HG02678 (cell line): Measurements from ENCODE around the gene CEACAM7.
"Not testable (repeated sequence)": the region's sequence is repeated elsewhere in the genome, so short reads cannot be mapped to it uniquely, and the experiment has no call there.

Experiments used
- ATAC-seq: cut with Tn5 transposase; IDR thresholded peaks from one replicate; pipeline ENCODE4 v1.9.1; 2021; ENCODE audit warnings: mild to moderate bottlenecking, moderate library complexity; ENCODE audit not compliant: unreplicated experiment

Gene CEACAM7

GRCh38 chr19:41657157-41657556 lies 30.9 kb downstream of the CEACAM7 start:
- no peak for ATAC-seq

GRCh38 chr19:41656756-41657155 lies 31.3 kb downstream of the CEACAM7 start:
- not testable (repeated sequence) for ATAC-seq

- ATAC-seq: no peak
These were observed 35.8 kb downstream of the CEACAM7 start for GRCh38 chr19:41652250-41652649.

GRCh38 chr19:41649827-41650226 lies 38.2 kb downstream of the CEACAM7 start:
- no peak for ATAC-seq

- ATAC-seq: no peak
These were observed 41.4 kb downstream of the CEACAM7 start for GRCh38 chr19:41646589-41647204.

DNA sequence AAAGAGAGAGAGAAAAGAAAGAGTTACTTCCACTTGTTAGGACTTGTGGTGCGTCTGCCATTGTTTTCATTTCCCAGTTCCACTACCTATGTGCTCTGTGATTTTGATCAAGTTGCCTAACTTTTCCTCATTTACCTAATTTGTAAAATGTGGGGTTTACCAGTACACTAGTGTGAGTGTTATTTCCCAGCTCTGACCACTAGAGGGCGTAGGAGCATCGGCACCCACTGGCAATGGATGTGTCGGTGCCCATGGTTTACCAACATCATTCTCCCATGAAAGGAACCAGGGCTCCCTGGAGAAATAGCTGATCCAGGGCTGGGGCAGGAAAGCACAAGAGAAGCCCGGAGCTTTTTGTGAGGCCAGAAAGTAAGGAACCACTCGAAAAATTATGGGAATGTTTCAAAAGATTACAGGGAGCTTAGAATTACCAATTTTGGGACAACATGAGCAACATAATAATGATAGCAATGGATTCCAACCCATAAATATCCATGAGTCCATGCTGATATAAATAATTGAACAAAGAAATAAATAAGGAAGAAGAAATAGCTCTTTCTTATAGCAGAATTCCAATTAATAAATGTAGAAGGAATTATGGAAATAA lies 46.1 kb downstream of the CEACAM7 start:
- ATAC-seq: no peak

DNA sequence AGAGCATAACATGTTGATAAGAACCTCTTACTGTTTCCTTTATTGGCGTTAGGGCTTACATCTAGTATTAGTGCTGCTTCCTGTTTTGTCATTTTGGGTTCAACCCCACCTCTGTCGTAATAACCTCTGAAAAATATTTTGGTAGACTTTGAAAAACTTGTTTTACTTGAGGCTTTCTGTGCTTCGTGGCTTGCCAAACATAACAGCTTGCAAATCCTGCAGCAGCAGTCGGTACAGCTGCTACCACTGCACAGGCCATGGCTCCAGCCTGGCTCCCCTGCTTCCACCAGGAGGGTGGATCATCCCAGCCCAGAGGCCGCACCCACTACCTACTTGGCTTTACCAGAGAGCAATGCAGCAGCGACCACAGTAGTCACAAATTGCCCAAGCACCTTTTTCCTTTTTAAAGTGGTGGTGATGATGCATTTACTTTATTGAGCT lies 49.4 kb downstream of the CEACAM7 start:
- ATAC-seq: no peak

DNA sequence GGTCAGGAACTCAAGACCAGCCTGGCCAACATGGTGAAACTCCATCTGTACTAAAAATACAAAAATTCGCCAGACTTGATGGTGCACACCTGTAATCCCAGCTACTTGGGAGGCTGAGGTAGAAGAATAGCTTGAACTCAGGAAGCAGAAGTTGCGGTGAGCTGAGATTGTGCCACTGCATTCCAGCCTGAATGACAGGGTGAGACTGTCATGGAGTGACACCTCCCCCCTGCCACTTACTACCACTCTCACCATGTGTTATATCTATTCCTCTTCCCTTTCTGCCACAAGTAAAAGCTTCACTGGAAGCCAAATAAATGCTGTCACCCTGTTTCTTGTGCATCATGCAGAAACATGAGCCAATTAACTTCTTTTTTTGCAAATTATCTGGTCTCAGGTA lies 50.6 kb downstream of the CEACAM7 start:
- ATAC-seq: no peak

DNA sequence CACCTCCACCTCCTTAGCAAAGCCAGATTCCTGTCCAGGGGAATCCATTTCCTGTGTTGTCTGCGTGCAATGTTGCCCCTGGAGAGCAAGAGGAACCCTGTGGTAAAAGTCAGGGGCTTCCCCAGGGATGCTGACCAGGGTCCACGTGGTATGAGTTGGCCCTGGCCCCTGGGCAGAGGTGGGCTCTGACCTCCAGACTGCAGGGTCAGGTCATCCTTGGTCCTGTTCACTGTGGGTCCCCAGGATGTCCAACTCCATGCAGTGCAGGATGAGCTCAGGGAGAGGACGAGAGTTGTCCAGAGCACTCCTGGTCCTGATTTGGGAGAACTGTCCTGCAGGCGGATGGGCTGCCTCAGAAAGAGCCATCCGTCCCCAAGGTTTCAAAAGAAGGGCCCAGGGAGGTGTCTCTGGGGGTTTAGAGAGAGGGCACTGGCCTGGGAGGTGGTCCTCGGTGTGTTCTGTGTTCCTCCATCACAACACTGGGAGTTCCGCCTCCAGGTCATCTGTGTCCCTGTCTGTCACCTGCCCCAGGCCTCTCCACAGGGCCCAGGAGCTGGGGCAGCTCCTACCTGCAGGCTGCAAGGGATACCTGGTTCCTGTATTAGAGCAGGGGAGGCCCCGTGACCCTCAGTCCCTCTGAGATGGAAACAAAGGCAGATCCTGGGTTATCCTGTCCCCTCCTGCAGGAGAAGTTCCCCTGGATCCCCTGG lies 59.9 kb downstream of the CEACAM7 start:
- ATAC-seq: no peak

- ATAC-seq: no peak
These were observed 61.2 kb downstream of the CEACAM7 start, which contains the start of gene CEACAM4 for GRCh38 chr19:41626877-41627276. CEACAM4 (minus strand) TSS chr19:41627074; CDS start chr19:41626963, 111 bp downstream.

DNA sequence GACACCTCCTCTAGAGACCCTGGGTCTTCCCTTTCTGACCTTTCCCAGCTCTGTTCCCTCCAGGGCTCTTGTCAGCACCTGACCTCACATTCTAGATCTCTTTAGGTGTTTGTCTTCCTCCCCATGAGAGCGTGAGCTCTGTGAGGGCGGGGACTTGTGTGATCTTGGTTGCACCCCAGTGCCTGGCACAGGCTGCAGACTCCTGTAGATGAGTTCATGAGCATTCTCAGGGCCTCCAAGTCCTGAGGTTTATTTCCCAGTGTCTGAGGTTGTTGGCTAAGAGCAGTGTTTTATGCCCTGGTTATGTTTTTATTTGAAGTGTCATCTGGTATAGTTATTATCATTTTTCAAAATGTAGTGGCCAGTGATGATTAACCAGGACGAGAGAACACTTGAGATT lies 61.8 kb downstream of the CEACAM7 start:
- no peak for ATAC-seq

DNA sequence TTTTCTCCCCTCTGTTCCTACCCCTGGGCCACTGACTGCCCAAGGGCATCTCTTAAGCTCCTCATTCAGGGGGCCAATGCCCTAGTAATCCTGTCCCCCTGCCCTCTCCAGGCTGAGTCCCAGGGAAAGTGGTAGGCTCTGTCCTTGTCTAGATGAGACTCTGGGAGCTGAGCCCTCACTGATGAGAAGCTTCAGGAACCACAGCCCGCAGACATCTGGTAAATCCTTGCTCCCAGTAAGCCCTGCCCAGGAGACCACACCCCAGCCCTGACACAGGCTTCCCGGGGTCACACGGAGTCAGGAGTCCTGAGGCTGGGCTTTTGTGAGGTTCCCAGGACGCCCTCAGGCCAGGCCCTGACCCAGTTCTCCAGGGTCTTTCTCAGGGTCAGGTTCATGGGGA lies 63.1 kb downstream of the CEACAM7 start:
- no peak for ATAC-seq

DNA sequence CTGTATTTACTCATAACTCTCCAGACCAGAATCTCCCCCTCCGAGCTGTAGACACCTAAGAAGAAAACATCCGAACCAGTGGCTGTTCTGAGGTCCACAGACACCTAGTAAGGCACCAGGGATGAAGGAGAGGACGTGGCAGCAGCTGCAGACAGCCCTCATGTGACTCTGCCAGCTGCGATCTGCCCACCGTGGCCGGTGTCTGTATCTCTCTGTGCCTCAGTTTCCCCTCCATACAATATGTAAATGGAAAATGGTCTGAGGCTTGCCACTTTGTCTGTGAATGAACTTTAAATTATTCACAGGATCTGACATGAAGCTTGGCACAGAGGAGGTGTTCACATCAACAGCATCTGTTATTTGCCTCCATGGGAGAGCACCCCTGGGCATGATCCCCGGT lies 63.6 kb downstream of the CEACAM7 start:
- ATAC-seq: no peak

DNA sequence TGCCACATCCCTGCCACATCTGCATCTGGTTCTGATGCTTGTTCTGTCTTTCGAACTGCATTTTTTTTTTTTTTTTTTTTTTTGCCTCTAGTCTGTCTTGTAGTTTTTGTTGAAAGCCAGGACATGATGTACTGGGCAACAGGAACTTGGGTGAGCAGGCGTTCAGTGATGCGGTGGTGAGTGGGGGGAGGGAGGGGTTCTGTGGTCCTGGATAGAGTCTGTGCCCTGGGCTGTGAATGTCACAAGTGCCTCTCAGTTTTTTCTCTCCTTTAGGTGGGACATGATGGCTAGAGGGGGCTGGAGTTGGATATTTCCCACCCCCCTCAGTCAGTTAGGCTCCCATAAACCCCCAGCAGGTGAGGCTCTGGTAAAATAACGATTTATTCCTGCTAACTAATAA lies 64.7 kb downstream of the CEACAM7 start:
- ATAC-seq: no peak
